Parathyroid adenoma (tissue), 2 donors: Measurements from ENCODE around the gene UVSSA.

Experiments
- H2AFZ ChIP-seq: fragments of 300-600 bp; sonication (generic); one replicate; pipeline ENCODE4 v1.7.0; 2017; ENCODE audit warnings: antibody characterized with exemption, mild to moderate bottlenecking
- H3K27ac ChIP-seq: fragments of 300-600 bp; sonication (generic); one replicate; pipeline ENCODE4 v1.7.0; 2017
- H3K27me3 ChIP-seq: fragments of 300-600 bp; sonication (generic); one replicate; pipeline ENCODE4 v1.7.0; 2017; ENCODE audit warnings: low read length; ENCODE audit not compliant: control insufficient read depth, insufficient read depth
- H3K36me3 ChIP-seq: fragments of 300-600 bp; sonication (generic); one replicate; pipeline ENCODE4 v1.7.0; 2017; ENCODE audit warnings: low read length; ENCODE audit not compliant: control insufficient read depth, insufficient read depth
- H3K4me1 ChIP-seq: fragments of 300-600 bp; sonication (generic); one replicate; pipeline ENCODE4 v1.7.0; 2017; ENCODE audit warnings: control low read depth
- H3K4me2 ChIP-seq: fragments of 300-600 bp; sonication (generic); one replicate; pipeline ENCODE4 v1.7.0; 2017; ENCODE audit warnings: low read length
- H3K4me3 ChIP-seq: fragments of 300-600 bp; sonication (generic); one replicate; pipeline ENCODE4 v1.7.0; 2017; ENCODE audit warnings: low read depth, low read length
- H3K79me2 ChIP-seq: fragments of 300-600 bp; sonication (generic); one replicate; pipeline ENCODE4 v1.7.0; 2017; ENCODE audit warnings: control low read depth
- H3K9ac ChIP-seq: fragments of 300-600 bp; sonication (generic); one replicate; pipeline ENCODE4 v1.7.0; 2017; ENCODE audit warnings: mild to moderate bottlenecking
- H3K9me3 ChIP-seq: fragments of 300-600 bp; sonication (generic); one replicate; pipeline ENCODE4 v1.7.0; 2017; ENCODE audit warnings: low read length; ENCODE audit not compliant: control insufficient read depth
- TF ChIP-seq, protein P1 (sequence below): fragments of 300-600 bp; sonication (generic); IDR thresholded peaks from one replicate; pipeline ENCODE4 v1.7.0; 2017; ENCODE audit warnings: antibody characterized with exemption, mild to moderate bottlenecking
- donor health status: primary hyperparathyroidism.

Gene UVSSA

DNA sequence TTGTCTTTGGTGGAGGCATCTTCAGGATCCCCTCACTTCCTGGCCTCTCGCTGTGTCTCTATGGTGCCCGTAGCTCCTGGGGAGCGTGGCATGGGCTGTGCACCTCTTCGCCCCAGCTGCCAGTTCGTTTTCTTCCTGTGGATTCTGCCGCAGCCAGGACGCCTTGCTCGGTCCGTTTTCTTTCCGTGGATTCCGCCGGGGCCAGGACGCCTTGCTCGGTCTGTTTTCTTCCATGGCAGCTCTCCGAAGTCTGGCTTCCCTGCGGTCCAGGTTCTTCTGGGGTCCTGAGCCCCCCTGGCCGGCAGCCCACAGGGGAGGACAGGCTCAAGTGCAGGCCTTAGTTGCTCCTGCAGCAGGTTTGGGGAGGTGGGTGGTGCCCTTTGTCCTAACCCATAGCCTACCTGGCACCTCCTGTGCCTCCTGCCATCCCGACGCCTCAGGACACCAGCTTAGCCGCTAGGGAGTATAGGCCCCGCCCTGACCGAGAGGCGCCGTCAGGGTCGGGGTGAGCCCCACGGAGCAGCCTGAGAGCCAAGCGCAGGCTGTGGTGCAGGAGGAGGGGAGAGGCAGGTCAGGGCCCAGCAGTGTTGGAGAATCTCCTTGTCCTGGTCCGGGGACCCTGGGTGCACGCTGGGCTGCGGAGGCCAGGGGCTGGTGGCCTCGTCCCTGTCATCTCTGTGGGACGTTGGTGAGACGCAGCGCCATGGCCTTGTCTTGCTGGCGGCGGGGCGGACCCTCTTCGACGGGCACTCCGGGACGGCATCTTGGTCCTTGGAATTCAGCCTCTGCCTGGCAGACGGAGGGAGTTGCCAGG is 27.1 kb downstream of the UVSSA start:
- Histone ChIP-seq H2AFZ (no peak overlapping the region), H3K4me3 (no peak overlapping the region), H3K27ac (no peak overlapping the region), H3K4me2 (no peak overlapping the region), H3K27me3 (no peaks in the 10 kb centered on the region), H3K4me1 (no peaks in the 10 kb centered on the region), H3K9me3 (no peaks in the 10 kb centered on the region), H3K79me2 (no peaks in the 10 kb centered on the region), H3K9ac (no peak overlapping the region), H3K36me3 (no peaks in the 10 kb centered on the region)
- TF ChIP-seq, protein P1, sequence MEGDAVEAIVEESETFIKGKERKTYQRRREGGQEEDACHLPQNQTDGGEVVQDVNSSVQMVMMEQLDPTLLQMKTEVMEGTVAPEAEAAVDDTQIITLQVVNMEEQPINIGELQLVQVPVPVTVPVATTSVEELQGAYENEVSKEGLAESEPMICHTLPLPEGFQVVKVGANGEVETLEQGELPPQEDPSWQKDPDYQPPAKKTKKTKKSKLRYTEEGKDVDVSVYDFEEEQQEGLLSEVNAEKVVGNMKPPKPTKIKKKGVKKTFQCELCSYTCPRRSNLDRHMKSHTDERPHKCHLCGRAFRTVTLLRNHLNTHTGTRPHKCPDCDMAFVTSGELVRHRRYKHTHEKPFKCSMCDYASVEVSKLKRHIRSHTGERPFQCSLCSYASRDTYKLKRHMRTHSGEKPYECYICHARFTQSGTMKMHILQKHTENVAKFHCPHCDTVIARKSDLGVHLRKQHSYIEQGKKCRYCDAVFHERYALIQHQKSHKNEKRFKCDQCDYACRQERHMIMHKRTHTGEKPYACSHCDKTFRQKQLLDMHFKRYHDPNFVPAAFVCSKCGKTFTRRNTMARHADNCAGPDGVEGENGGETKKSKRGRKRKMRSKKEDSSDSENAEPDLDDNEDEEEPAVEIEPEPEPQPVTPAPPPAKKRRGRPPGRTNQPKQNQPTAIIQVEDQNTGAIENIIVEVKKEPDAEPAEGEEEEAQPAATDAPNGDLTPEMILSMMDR = no peak

DNA sequence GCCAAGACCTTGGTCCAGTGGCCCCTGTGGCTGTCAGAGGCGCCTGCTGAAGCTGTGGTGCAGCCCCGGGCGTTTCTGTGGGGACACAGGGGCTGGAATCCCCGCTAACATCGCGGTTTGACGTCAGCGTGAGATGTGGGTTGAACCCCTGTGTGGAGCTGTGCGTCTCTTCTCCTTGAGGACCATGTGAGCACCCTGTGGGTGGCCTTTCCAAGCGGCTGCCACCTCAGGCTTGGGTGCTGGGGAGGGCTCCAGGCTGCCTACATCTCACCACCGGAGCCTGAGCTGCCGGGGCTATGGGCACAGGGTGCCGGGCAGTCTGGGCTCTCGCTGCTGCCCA is 27.7 kb downstream of the UVSSA start:
- no peak overlapping the region for H3K4me3 ChIP-seq
- no peaks in the 10 kb centered on the region for H3K79me2 ChIP-seq
- H3K4me1 ChIP-seq = no peaks in the 10 kb centered on the region
- H3K27me3 ChIP-seq = no peaks in the 10 kb centered on the region
- H2AFZ ChIP-seq = no peak overlapping the region
- H3K36me3 ChIP-seq = no peaks in the 10 kb centered on the region
- H3K27ac ChIP-seq = no peak overlapping the region
- TF ChIP-seq, protein P1 = no peak
- H3K9ac ChIP-seq = no peak overlapping the region
- no peak overlapping the region for H3K4me2 ChIP-seq
- no peaks in the 10 kb centered on the region for H3K9me3 ChIP-seq

DNA sequence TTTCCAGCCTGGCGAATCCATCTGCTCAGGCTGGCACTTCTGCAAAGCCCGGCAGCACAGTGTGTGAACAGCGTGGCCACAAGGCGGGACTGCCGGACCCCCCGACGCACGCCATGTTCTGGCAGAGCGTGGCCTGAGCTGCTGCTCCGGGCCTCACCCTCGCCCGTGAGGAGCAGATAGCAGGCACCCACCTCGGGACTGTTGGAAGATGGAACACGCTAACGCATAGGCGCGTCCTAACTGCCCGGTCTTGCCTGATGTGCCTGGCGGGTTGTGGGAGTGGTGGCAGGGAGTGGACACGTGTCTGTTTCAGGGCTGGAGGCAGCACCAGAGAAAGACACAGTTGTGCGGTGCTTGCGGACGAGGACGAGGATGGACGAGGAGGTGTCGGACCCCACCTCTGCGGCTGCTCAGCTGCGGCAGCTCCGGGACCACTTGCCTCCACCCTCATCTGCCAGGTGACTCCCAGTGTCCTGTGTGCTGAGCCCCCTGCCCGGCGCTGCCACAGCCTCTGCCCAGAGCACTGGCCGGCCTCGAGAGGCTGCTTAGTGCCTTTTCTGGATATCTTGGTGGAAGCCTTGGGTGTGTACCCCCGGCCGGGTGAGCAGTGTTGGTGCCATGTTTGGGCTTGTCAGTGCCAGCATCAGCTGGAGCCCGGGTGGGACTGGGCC is 28.2 kb downstream of the UVSSA start:
- Histone ChIP-seq H3K27me3 (no peaks in the 10 kb centered on the region), H3K27ac (no peak overlapping the region), H2AFZ (no peak overlapping the region), H3K4me2 (no peak overlapping the region), H3K4me3 (no peak overlapping the region), H3K36me3 (no peaks in the 10 kb centered on the region), H3K79me2 (no peaks in the 10 kb centered on the region), H3K9ac (no peak overlapping the region), H3K9me3 (no peaks in the 10 kb centered on the region), H3K4me1 (no peaks in the 10 kb centered on the region)
- TF ChIP-seq, protein P1 = no peak

DNA sequence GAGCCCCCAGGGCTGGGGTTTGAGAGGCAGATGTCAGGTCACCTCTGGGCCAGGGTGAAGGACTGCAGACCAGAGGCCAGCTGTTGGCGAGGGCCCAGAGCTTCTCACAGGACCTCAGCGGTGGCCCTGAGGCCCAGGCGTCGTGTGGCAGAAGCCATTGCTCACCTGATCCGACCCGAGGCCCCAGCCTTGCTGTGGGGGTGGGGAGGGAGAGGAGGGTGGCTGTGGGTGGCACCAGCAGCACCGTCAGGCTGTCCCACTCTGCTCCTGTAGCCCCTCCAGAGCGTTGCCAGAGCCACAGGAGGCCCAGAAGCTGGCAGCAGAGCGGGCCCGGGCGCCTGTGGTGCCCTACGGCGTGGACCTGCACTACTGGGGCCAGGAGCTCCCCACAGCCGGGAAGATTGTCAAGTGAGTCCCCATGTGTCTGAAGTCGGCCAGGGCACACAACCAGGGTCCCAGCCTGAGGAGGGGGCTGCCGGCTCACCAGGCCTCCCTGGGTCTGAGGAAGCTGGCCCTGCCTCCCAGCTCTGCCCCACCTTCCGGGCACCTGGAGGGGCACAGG is 28.8 kb downstream of the UVSSA start:
- no peaks in the 10 kb centered on the region for H3K4me1 ChIP-seq
- H3K4me3 ChIP-seq = no peak overlapping the region
- H3K27me3 ChIP-seq = no peaks in the 10 kb centered on the region
- H3K79me2 ChIP-seq = no peaks in the 10 kb centered on the region
- no peaks in the 10 kb centered on the region for H3K36me3 ChIP-seq
- H3K4me2 ChIP-seq = no peak overlapping the region
- TF ChIP-seq, protein P1 = no peak
- H2AFZ ChIP-seq = no peak overlapping the region
- H3K27ac ChIP-seq = no peak overlapping the region
- no peak overlapping the region for H3K9ac ChIP-seq
- H3K9me3 ChIP-seq = no peaks in the 10 kb centered on the region
